Measurements from ENCODE around the gene ANO8.
"Not testable (repeated sequence)": the region's sequence is repeated elsewhere in the genome, so short reads cannot be mapped to it uniquely, and the experiment has no call there.

- TF ChIP-seq CTCF, POLR2A, EP300 (IDR thresholded peaks at IDR 0.05): not testable (repeated sequence)
These were observed 29.4 kb upstream of the ANO8 start for GRCh38 chr19:17363852-17364605.
